IPS-NIHi11 (cell line): ENCODE measurements around the gene SREBF1.

Source experiments
- DNase-seq: peaks from one replicate; pipeline ENCODE4 v3.0.0; 2012; ENCODE audit warnings: mixed read lengths, low spot score

SREBF1 gene

GRCh38 chr17:17840751-17841591 is 4.2 kb upstream of the SREBF1 start:
- no peak for DNase-seq

GRCh38 chr17:17839791-17840707 is 3.3 kb upstream of the SREBF1 start:
- DNase-seq = peak; percentile 95

GRCh38 chr17:17837966-17838962 is 1.5 kb upstream of the SREBF1 start:
- DNase-seq = no peak

GRCh38 chr17:17837380-17837821 is 615 bp upstream of the SREBF1 start:
- DNase-seq = no peak

- DNase-seq = peak; percentile 93
Measured at GRCh38 chr17:17836250-17836817, 452 bp downstream of the SREBF1 start.

- DNase-seq = no peak
Measured at GRCh38 chr17:17835415-17836249, 1.2 kb downstream of the SREBF1 start.

GRCh38 chr17:17834974-17835373 is 1.8 kb downstream of the SREBF1 start:
- no peak for DNase-seq

GRCh38 chr17:17833658-17834357 is 3.0 kb downstream of the SREBF1 start:
- no peak for DNase-seq

GRCh38 chr17:17832032-17832363 is 4.8 kb downstream of the SREBF1 start:
- DNase-seq = no peak

GRCh38 chr17:17831208-17832031 is 5.4 kb downstream of the SREBF1 start:
- no peak for DNase-seq

- DNase-seq = no peak
Measured at GRCh38 chr17:17830740-17831207, 6.0 kb downstream of the SREBF1 start.

GRCh38 chr17:17830269-17830567 is 6.6 kb downstream of the SREBF1 start:
- DNase-seq = no peak

- DNase-seq = no peak
Measured at GRCh38 chr17:17827826-17828621, 8.8 kb downstream of the SREBF1 start.

GRCh38 chr17:17826942-17827785 is 9.6 kb downstream of the SREBF1 start:
- DNase-seq = no peak

- no peak for DNase-seq
Measured at GRCh38 chr17:17826342-17826713, 10.5 kb downstream of the SREBF1 start.

- no peak for DNase-seq
Measured at GRCh38 chr17:17824783-17825614, 11.8 kb downstream of the SREBF1 start.
